Endothelial cell of umbilical vein (primary cell): Measurements from ENCODE around the gene SAFB. TPM values are rescaled to one million over a fixed set of nuclear protein-coding genes. Genes with fewer than 3 reads are reported as not detected.

Experiments used
- BruUV-seq: library from RNA; stranded (reverse); fragments of 400-500 nt; replicated peaks from 2 replicates; lab custom pipeline; 2021; lab: Mats Ljungman, UMichigan
- CTCF ChIA-PET: fragments of 300-600, 350-600 bp; sonication (Branson Sonifier 250); formaldehyde crosslinking; loops from one replicate; lab custom pipeline; 2021; ENCODE audit warnings: antibody characterized with exemption, inconsistent platforms; lab: Charles Lee
- POLR2A ChIA-PET: fragments of 300-600, 350-600 bp; sonication (Branson Sonifier 250); formaldehyde crosslinking; loops from one replicate; lab custom pipeline; 2021; ENCODE audit warnings: antibody characterized with exemption, inconsistent platforms; lab: Charles Lee
- DNase-seq: peaks from one replicate; pipeline ENCODE4 v3.0.0-alpha.2; 2011; ENCODE audit warnings: low read depth, low spot score
- FAIRE-seq: peaks from 2 replicates; lab custom pipeline; 2011; peaks lifted over from hg19 to GRCh38; lab: Jason Lieb, UNC
- H2AFZ ChIP-seq: 2 replicates; pipeline ENCODE4 v1.6.0; 2012; ENCODE audit warnings: low read depth, low read length, control low read depth, inconsistent platforms
- H3K27ac ChIP-seq: 2 replicates; pipeline ENCODE4 v1.5.1; 2011; ENCODE audit warnings: low read depth, mild to moderate bottlenecking, control low read depth, low read length, moderate library complexity; ENCODE audit not compliant: insufficient read depth
- H3K27me3 ChIP-seq, 2 experiments: 2 replicates each; pipeline versions ENCODE4 v1.6.0 to v1.6.1; 2011; ENCODE audit warnings: low read length in 2 of 2, mixed read lengths in 1 of 2; ENCODE audit not compliant: control insufficient read depth in 2 of 2, insufficient read depth in 2 of 2
- H3K36me3 ChIP-seq, 2 experiments: 2 replicates in 1 of 2; 3 replicates in 1 of 2; pipeline ENCODE4 v1.5.1; 2011; ENCODE audit warnings: low read length in 2 of 2, mild to moderate bottlenecking in 1 of 2, moderate library complexity in 1 of 2; ENCODE audit not compliant: control insufficient read depth in 2 of 2, insufficient read depth in 2 of 2; ENCODE audit errors: extremely low read depth in 1 of 2
- H3K4me1 ChIP-seq: 3 replicates; pipeline ENCODE4 v1.5.1; 2011; ENCODE audit warnings: mild to moderate bottlenecking, low read length; ENCODE audit not compliant: control insufficient read depth, insufficient read depth; ENCODE audit errors: extremely low read depth
- H3K4me2 ChIP-seq: 2 replicates; pipeline ENCODE4 v1.6.1; 2011; ENCODE audit warnings: low read length, control low read depth, mixed read lengths; ENCODE audit not compliant: insufficient read depth
- H3K4me3 ChIP-seq, 3 experiments: fragments of 200-600 bp in 1 of 3; sonication (generic), shearing (Covaris generic) in 1 of 3; replicated peaks in 1 of 3; 2 replicates each; pipeline ENCODE4 v1.5.1; 2011 to 2016; ENCODE audit warnings: control low read depth in 3 of 3, low read length in 3 of 3, mild to moderate bottlenecking in 2 of 3, inconsistent platforms in 1 of 3, low read depth in 1 of 3, moderate library complexity in 1 of 3; ENCODE audit not compliant: insufficient read depth in 1 of 3
- H3K79me2 ChIP-seq: 2 replicates; pipeline ENCODE4 v1.6.0; 2012; ENCODE audit warnings: low read length, inconsistent platforms; ENCODE audit not compliant: control insufficient read depth, insufficient read depth
- H3K9ac ChIP-seq: replicated peaks from 2 replicates; pipeline ENCODE3; 2011; ENCODE audit warnings: low read length, control low read depth; ENCODE audit not compliant: insufficient read depth; ENCODE audit errors: extremely low read depth
- H3K9me1 ChIP-seq: replicated peaks from 3 replicates; pipeline ENCODE4 v1.6.0; 2011; ENCODE audit warnings: mild to moderate bottlenecking, low read length; ENCODE audit not compliant: control insufficient read depth, insufficient read depth; ENCODE audit errors: extremely low read depth
- H3K9me3 ChIP-seq: replicated peaks from 2 replicates; pipeline ENCODE4 v1.5.1; 2012; ENCODE audit warnings: low read length, inconsistent platforms; ENCODE audit not compliant: control insufficient read depth, insufficient read depth
- H4K20me1 ChIP-seq: replicated peaks from 2 replicates; pipeline ENCODE3; 2011; ENCODE audit warnings: mild to moderate bottlenecking, low read length; ENCODE audit not compliant: control insufficient read depth, insufficient read depth; ENCODE audit errors: extremely low read depth
- MAX ChIP-seq: IDR thresholded peaks from 2 replicates; pipeline ENCODE4 v1.6.1; 2011; ENCODE audit not compliant: insufficient read depth, insufficient read length
- POLR2AphosphoS5 ChIP-seq: IDR thresholded peaks from 2 replicates; pipeline ENCODE4 v1.6.1; 2012; ENCODE audit warnings: low read depth, mild to moderate bottlenecking, control low read depth, low read length, moderate library complexity; ENCODE audit not compliant: insufficient read depth
- dilution Hi-C: fragments of 300-500 bp; cut with MboI; formaldehyde crosslinking; loops from one replicate; pipeline ENCODE4 v1.15.0; 2019; ENCODE audit warnings: low sequenced_read_pairs; ENCODE audit not compliant: extremely low pct_ligation_motif_present
- intact Hi-C: fragments of 100-400 bp; cut with micrococcal nuclease; formaldehyde crosslinking; loops from one replicate; pipeline ENCODE4 v1.10.0; 2022
- polyA plus RNA-seq, 4 experiments: library from polyadenylated mRNA; depleted of rRNA in 3 of 4; stranded (reverse) in 3 of 4; unstranded in 1 of 4; fragments of >200 nt; gene quantifications; 2 replicates each; pipeline versions ENCODE4 v1.2.1 to v1.2.3, GENCODE V29; 2011 to 2012; ENCODE audit warnings: missing spikeins in 1 of 4
- total RNA-seq: library from RNA; stranded (reverse); gene quantifications from 2 replicates; pipeline ENCODE4 v1.2.3, GENCODE V29; 2021

The SAFB gene
- total and polyA plus RNA-seq, 2 donors (not counting 3 experiments of a cell fraction or from before 2014, with no cell fraction given) = 44.7 to 109 TPM

GRCh38 chr19:5707576-5708575, 85.0 kb downstream of the SAFB start:
- Histone ChIP-seq H2AFZ (no peak overlapping the region), H3K27me3 (no peaks in the 10 kb centered on the region), H4K20me1 (no peaks in the 10 kb centered on the region), H3K4me3 (no peak overlapping the region), H3K79me2 (no peaks in the 10 kb centered on the region), H3K9me1 (no peaks in the 10 kb centered on the region), H3K9me3 (no peaks in the 10 kb centered on the region), H3K36me3 (peaks cover 14 to 55% of the 10 kb centered on the region in 2 experiments), H3K4me2 (no peak overlapping the region), H3K9ac (no peak overlapping the region), H3K27ac (no peak overlapping the region), H3K4me1 (peaks cover 2% of the 10 kb centered on the region)
- FAIRE-seq (no peak), DNase-seq (no peak)
- dilution Hi-C loops (no loop called here), intact Hi-C loops (no loop called here)
- ChIA-PET CTCF (interaction anchor here (0.7 to 0.8 kb wide), 2 partner anchors 12 to 18 kb away, joined by 3 read pairs; partner anchors contain the start of genes CATSPERD and LONP1), POLR2A (interaction anchor here (1.0 to 2.5 kb wide), 2 partner anchors 12 to 17 kb away, joined by 3 to 6 read pairs; partner anchors contain the start of genes CATSPERD and LONP1)
- peak; percentile 4 for TF ChIP-seq POLR2AphosphoS5
- no peak for TF ChIP-seq MAX
- BruUV-seq = no TSS peak

- H3K9me1 ChIP-seq = no peaks in the 10 kb centered on the region
- H3K4me3 ChIP-seq = no peak overlapping the region
- intact Hi-C loops = no loop called here
- DNase-seq (no peak), FAIRE-seq (no peak)
- H3K27ac ChIP-seq = no peak overlapping the region
- no TSS peak for BruUV-seq
- peaks cover 12% of the 10 kb centered on the region for H3K79me2 ChIP-seq
- ChIA-PET POLR2A (no interaction called here), CTCF (no interaction called here)
- no peaks in the 10 kb centered on the region for H3K4me1 ChIP-seq
- H3K36me3 ChIP-seq = peaks cover 5 to 40% of the 10 kb centered on the region in 2 experiments
- no peak overlapping the region for H2AFZ ChIP-seq
- dilution Hi-C loops = no loop called here
- no peak overlapping the region for H3K9ac ChIP-seq
- no peak overlapping the region for H3K4me2 ChIP-seq
- TF ChIP-seq POLR2AphosphoS5 = no peak
- no peaks in the 10 kb centered on the region for H3K9me3 ChIP-seq
- no peaks in the 10 kb centered on the region for H4K20me1 ChIP-seq
- H3K27me3 ChIP-seq = no peaks in the 10 kb centered on the region
Observed at GRCh38 chr19:5711025-5711424, 88.1 kb downstream of the SAFB start.
